ENCODE data around the gene RNF20.

RNF20 gene

GRCh38 chr9:101605547-101605946 is 71.9 kb downstream of the RNF20 start (continued):
- TF ChIP-seq ZBTB49 (tag by site-specific recombination; IDR thresholded peaks at IDR 0.05; ENCODE audit: low read depth): no peak
- no peak for TF ChIP-seq ZBTB7A (tag by site-specific recombination; IDR thresholded peaks at IDR 0.05; ENCODE audit: low read depth)
- no peak for TF ChIP-seq ZEB2 (tag by site-specific recombination; IDR thresholded peaks at IDR 0.05)
- TF ChIP-seq, protein P1, sequence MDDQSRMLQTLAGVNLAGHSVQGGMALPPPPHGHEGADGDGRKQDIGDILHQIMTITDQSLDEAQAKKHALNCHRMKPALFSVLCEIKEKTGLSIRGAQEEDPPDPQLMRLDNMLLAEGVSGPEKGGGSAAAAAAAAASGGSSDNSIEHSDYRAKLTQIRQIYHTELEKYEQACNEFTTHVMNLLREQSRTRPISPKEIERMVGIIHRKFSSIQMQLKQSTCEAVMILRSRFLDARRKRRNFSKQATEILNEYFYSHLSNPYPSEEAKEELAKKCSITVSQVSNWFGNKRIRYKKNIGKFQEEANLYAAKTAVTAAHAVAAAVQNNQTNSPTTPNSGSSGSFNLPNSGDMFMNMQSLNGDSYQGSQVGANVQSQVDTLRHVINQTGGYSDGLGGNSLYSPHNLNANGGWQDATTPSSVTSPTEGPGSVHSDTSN (CRISPR knock-in tag; IDR thresholded peaks at IDR 0.05): no peak

All from HEK293 (cell line).